ENCODE data around the gene PYGB.

Gene PYGB

DNA sequence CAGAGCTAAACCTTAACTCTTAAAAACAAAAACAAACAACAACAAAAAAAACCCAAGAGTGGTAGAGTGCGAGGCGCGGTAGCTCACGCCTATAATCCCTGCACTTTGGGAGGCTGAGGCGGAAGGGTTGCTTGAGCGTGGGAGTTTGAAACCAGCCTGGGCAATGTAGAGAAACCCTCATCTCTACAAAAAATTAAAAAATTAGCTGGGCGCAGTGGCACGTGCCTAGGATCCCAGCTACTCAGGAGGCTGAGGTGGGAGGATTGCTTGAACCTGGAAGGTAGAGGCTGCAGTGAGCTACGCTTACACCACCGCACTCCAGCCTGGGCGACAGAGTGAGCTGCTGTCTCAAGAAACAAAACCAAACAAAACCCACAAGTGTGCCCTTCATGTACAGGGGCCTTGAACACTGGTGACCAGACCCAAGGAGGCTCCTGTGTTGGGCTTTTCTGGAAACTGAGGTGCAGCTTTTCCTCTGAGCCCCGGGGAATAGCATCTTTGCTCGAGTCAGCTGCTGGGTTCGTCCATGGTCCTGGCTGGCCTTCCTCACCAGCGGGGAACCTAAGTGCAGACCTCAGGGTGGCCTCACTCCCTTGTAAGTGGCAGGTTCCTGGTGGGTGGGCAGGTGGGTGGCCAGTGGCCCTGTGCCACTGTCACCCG, 39.9 kb downstream of the PYGB start:
- no peak for DNase-seq (ENCODE audit: low read depth, low spot score)

DNA sequence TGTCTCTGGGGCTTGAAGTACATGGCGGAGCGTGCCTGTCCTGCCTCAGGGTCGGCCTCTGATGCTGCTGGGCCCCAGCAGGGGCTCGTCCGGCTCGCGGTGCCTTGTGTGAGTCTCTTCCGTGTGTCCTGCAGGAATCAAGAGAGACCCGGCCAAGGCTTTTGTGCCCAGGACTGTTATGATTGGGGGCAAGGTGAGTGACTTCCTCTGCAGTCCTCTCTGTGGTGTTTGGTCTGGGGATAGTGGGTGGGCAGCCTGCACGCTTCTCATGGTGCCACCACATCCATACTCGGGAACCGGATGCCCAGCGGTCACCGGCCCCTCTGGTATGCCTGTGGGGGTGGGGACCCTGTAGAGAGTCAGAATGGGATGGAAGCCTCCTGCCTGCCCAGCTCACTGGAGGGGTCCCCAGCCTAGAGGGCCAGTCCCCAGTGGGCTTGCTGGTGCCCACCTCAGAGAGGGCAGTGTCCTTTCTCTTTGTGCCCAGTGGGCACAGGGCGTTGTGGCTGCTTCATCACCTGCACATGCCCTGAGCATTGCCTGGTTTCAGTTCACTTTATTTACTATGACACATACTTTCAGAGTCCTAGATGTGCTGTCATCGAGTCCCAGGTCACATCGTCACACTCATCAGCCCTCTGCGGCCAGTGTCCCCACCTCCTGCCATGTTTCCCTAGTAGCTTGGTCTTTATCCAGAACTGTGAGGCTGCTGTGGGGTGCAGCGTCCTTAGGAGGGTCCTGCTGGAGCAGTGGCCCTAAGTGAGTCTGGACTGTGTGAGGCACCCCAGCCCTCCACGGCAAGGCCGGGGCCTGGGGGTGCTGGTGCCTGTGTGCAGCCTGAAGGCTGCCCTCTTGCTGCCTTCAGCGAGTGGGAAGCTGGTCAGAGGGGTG, 40.7 kb downstream of the PYGB start:
- TF ChIP-seq, protein P1, sequence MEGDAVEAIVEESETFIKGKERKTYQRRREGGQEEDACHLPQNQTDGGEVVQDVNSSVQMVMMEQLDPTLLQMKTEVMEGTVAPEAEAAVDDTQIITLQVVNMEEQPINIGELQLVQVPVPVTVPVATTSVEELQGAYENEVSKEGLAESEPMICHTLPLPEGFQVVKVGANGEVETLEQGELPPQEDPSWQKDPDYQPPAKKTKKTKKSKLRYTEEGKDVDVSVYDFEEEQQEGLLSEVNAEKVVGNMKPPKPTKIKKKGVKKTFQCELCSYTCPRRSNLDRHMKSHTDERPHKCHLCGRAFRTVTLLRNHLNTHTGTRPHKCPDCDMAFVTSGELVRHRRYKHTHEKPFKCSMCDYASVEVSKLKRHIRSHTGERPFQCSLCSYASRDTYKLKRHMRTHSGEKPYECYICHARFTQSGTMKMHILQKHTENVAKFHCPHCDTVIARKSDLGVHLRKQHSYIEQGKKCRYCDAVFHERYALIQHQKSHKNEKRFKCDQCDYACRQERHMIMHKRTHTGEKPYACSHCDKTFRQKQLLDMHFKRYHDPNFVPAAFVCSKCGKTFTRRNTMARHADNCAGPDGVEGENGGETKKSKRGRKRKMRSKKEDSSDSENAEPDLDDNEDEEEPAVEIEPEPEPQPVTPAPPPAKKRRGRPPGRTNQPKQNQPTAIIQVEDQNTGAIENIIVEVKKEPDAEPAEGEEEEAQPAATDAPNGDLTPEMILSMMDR (IDR thresholded peaks at IDR 0.05; ENCODE audit: low read depth, low read length) = no peak
- no peak for DNase-seq (ENCODE audit: low read depth, low spot score)
- in situ Hi-C loops (cut with HindIII; ENCODE audit: low sequenced_read_pairs) = no loop called here
- H3K4me3 ChIP-seq (ENCODE audit: low read depth, low read length) = no peak overlapping the region

More for the DNA sequence above, 39.9 kb downstream of the PYGB start:
- in situ Hi-C loops (cut with HindIII; ENCODE audit: low sequenced_read_pairs) = no loop called here
- no peak overlapping the region for H3K4me3 ChIP-seq (ENCODE audit: low read depth, low read length)
- TF ChIP-seq, protein P1 (IDR thresholded peaks at IDR 0.05; ENCODE audit: low read depth, low read length) = no peak

DNA sequence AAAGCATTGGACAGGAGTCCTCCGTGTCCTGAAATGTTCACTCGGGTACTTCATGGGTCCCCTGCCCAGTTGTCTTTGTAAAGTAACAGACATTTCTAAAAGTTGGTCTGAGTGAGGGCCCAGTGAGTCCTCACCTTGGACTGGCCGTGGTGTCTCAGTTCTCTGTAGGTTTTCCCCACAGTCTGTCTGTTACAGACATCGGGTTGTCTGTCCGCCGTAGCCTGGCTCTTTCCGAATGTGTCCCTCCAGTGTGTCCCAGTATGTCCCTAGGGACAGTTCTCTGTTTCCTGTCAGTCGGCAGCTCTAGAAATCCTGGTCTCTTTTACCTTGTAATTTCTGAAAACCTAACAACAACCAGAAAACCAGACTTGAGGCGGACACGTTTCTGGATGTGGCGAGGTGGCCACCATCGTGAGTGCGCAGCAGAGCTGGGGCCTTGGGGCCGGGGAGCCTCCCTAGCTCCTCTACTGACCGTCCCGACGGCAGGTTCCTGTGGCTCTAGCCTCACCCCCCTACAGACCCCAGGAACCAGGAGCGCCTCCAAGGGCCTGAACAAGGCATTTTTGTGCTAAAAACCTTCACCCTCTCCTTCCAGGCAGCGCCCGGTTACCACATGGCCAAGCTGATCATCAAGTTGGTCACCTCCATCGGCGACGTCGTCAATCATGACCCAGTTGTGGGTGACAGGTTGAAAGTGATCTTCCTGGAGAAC, 42.2 kb downstream of the PYGB start:
- in situ Hi-C loops (cut with HindIII; ENCODE audit: low sequenced_read_pairs) = no loop called here
- no peak for DNase-seq (ENCODE audit: low read depth, low spot score)
- TF ChIP-seq, protein P1 (IDR thresholded peaks at IDR 0.05; ENCODE audit: low read depth, low read length) = no peak
- no peak overlapping the region for H3K4me3 ChIP-seq (ENCODE audit: low read depth, low read length)

DNA sequence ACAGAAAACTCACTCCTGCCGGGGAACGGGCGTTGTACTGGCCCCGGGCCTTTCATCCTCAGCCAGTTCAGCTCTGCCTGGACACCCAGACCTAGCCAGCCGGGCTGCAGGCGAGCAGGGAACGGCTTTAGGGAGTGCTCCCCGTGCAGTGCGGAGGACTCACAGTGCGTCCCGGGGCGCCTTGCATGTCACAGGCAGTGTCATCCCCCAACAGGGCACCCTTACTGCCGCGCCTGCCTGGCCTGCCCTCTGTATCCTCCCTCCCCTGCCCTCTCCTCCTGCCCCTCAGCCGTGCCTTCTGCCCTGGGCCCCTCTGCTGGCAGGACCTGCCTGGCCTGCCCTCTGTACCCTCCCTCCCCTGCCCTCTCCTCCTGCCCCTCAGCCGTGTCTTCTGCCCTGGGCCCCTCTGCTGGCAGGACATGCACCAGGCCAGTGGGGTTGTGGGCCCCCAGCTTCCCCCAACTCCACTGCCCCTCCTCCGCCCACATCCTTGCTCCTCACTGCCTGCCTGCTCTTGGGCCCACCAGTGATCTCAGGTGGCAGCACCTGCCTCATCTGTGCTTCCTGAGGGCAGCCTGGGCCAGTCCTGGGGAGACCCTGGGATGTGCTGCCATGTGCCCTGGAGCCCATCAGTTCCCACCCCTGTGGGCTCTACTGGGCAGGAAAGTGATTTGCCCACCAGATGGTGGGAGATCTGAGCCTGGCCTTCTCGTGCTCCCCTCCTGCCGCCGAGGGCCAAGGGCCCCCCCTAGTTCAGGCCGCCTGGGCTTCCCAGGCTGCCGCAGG, 43.0 kb downstream of the PYGB start:
- H3K4me3 ChIP-seq (ENCODE audit: low read depth, low read length) = no peak overlapping the region
- TF ChIP-seq, protein P1 (IDR thresholded peaks at IDR 0.05; ENCODE audit: low read depth, low read length) = no peak
- in situ Hi-C loops (cut with HindIII; ENCODE audit: low sequenced_read_pairs) = no loop called here
- no peak for DNase-seq (ENCODE audit: low read depth, low spot score)

DNA sequence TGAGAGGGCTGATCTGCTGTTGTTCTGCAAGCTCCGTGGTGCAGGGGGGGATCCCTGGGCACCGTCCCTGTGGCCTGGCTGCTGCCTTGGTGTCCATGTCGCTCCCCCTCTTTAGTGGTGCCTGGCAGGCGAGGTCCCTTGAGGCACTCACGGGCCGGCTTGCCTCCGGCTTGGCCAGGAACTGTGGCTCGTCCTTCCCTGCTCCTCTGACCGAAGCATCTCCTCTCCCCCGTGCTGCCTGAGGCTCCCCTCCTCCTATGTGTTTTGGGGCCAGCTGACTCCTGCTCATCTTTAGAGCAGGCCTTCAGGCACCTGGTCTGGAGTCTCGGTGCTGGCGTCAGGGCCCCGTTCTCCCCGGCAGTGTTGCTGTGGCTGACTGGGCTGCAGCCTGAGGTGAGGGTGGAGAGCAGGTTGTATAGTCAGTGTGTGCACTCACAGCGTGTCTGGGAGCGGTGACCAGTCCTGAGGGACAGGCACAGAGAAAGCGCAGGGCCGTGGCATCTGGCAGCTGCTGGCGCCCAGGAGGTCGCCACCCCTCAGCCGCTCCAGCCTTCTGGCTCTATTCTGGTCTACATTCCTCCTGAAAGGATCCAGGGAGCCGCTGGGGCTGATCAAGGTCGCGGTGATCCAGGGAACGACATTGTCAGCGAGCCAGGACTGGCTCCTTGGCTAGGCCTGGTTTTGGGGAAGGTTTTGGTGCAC, 43.7 kb downstream of the PYGB start:
- in situ Hi-C loops (cut with HindIII; ENCODE audit: low sequenced_read_pairs) = no loop called here
- no peak for DNase-seq (ENCODE audit: low read depth, low spot score)
- TF ChIP-seq, protein P1 (IDR thresholded peaks at IDR 0.05; ENCODE audit: low read depth, low read length) = no peak
- no peak overlapping the region for H3K4me3 ChIP-seq (ENCODE audit: low read depth, low read length)

Measured in astrocyte of the spinal cord (primary cell).